Measurements from ENCODE around the gene AHDC1. TPM values are rescaled to one million over a fixed set of nuclear protein-coding genes. Genes with fewer than 3 reads are reported as not detected.

The AHDC1 gene
- total RNA-seq, 1 experiment from 2014 or later = 49.0 TPM

GRCh38 chr1:27598295-27598687 is 5.7 kb downstream of the AHDC1 start:
- peaks cover 29% of the 10 kb centered on the region for H3K4me1 Mint-ChIP-seq

GRCh38 chr1:27597516-27598294 is 6.2 kb downstream of the AHDC1 start:
- no peak for ATAC-seq
- POLR2A ChIA-PET = interaction anchor here (1.5 kb wide), 1 partner anchor 28 kb away, joined by 5 read pairs; no protein-coding TSS in a partner anchor
- H3K36me3 Mint-ChIP-seq = no peaks in the 10 kb centered on the region
- no peak for TF ChIP-seq NR2C2 (CRISPR knock-in tag; IDR thresholded peaks at IDR 0.05)
- no peak for TF ChIP-seq PREB (CRISPR knock-in tag; IDR thresholded peaks at IDR 0.05; ENCODE audit: borderline replicate concordance)
- TF ChIP-seq RELA (CRISPR knock-in tag; IDR thresholded peaks at IDR 0.05; ENCODE audit: borderline replicate concordance) = no peak
- no peak for TF ChIP-seq ZNF425 (CRISPR knock-in tag; conservative IDR thresholded peaks at IDR 0.05)
- no peak for TF ChIP-seq NR1H2 (CRISPR knock-in tag; IDR thresholded peaks at IDR 0.05)
- no peak for TF ChIP-seq FOXJ3 (CRISPR knock-in tag; IDR thresholded peaks at IDR 0.05; ENCODE audit: borderline replicate concordance)
- peaks cover 29% of the 10 kb centered on the region for H3K4me1 Mint-ChIP-seq
- no peaks in the 10 kb centered on the region for H3K27me3 Mint-ChIP-seq (ENCODE audit: low read depth)
- no peak for DNase-seq (ENCODE audit: low spot score)
- CTCF ChIA-PET = interaction anchor here (1.8 to 13.6 kb wide), 4 partner anchors 14 to 108 kb away, joined by 5 to 376 read pairs (median 204); partner anchors contain the start of gene WASF2
- no peaks in the 10 kb centered on the region for H3K9me3 Mint-ChIP-seq
- H3K4me3 Mint-ChIP-seq = no peak overlapping the region
- peak overlapping the region; percentile 75; the same call in 1 of the 2 replicates for H3K27ac Mint-ChIP-seq

More at GRCh38 chr1:27598295-27598687, 5.7 kb downstream of the AHDC1 start:
- no peaks in the 10 kb centered on the region for H3K9me3 Mint-ChIP-seq
- no peaks in the 10 kb centered on the region for H3K36me3 Mint-ChIP-seq
- CTCF ChIA-PET = interaction anchor here (1.4 to 13.6 kb wide), 6 partner anchors 15 to 241 kb away, joined by 3 to 376 read pairs (median 24); partner anchors contain the start of gene WASF2
- no peak overlapping the region for H3K27ac Mint-ChIP-seq
- no peaks in the 10 kb centered on the region for H3K27me3 Mint-ChIP-seq (ENCODE audit: low read depth)
- POLR2A ChIA-PET = interaction anchor here (1.5 kb wide), 1 partner anchor 28 kb away, joined by 5 read pairs; no protein-coding TSS in a partner anchor
- TF ChIP-seq ESRRA (CRISPR knock-in tag; IDR thresholded peaks at IDR 0.05; ENCODE audit: borderline replicate concordance) (no peak), IRF1 (CRISPR knock-in tag; IDR thresholded peaks at IDR 0.05) (no peak)
- DNase-seq (ENCODE audit: low spot score) (peak; percentile 58), ATAC-seq (peak; percentile 48)
- H3K4me3 Mint-ChIP-seq = no peak overlapping the region

GRCh38 chr1:27596986-27597385 is 7.0 kb downstream of the AHDC1 start:
- POLR2A ChIA-PET = interaction anchor here (0.9 to 1.5 kb wide), 2 partner anchors 24 to 27 kb away, joined by 3 to 5 read pairs; no protein-coding TSS in a partner anchor

More at GRCh38 chr1:27596986-27597385, 7.0 kb downstream of the AHDC1 start:
- no peak overlapping the region for H3K4me3 Mint-ChIP-seq
- DNase-seq (ENCODE audit: low spot score) (no peak), ATAC-seq (no peak)
- no peaks in the 10 kb centered on the region for H3K27me3 Mint-ChIP-seq (ENCODE audit: low read depth)
- H3K9me3 Mint-ChIP-seq = no peaks in the 10 kb centered on the region
- H3K36me3 Mint-ChIP-seq = no peaks in the 10 kb centered on the region
- H3K4me1 Mint-ChIP-seq = peaks cover 29% of the 10 kb centered on the region
- TF ChIP-seq NR1H2 (CRISPR knock-in tag; IDR thresholded peaks at IDR 0.05) (no peak), ZNF423 (CRISPR knock-in tag; IDR thresholded peaks at IDR 0.05) (no peak), ZMAT4 (CRISPR knock-in tag; IDR thresholded peaks at IDR 0.05) (no peak), SOX15 (CRISPR knock-in tag; IDR thresholded peaks at IDR 0.05) (no peak), GRHL2 (CRISPR knock-in tag; IDR thresholded peaks at IDR 0.05; ENCODE audit: insufficient replicate concordance, severe bottlenecking) (no peak), ZNF425 (CRISPR knock-in tag; conservative IDR thresholded peaks at IDR 0.05) (no peak), ZNF317 (CRISPR knock-in tag; IDR thresholded peaks at IDR 0.05; ENCODE audit: borderline replicate concordance, low read depth) (no peak), SMAD3 (CRISPR knock-in tag; IDR thresholded peaks at IDR 0.05; ENCODE audit: borderline replicate concordance) (no peak), AFF4 (CRISPR knock-in tag; IDR thresholded peaks at IDR 0.05; ENCODE audit: borderline replicate concordance) (no peak)
- CTCF ChIA-PET = interaction anchor here (3.0 to 13.6 kb wide), 2 partner anchors 26 to 41 kb away, joined by 25 to 366 read pairs; no protein-coding TSS in a partner anchor
- H3K27ac Mint-ChIP-seq = no peak overlapping the region

Data from WTC11 (cell line).